ENCODE results near the gene C2orf76.

The C2orf76 gene

DNA sequence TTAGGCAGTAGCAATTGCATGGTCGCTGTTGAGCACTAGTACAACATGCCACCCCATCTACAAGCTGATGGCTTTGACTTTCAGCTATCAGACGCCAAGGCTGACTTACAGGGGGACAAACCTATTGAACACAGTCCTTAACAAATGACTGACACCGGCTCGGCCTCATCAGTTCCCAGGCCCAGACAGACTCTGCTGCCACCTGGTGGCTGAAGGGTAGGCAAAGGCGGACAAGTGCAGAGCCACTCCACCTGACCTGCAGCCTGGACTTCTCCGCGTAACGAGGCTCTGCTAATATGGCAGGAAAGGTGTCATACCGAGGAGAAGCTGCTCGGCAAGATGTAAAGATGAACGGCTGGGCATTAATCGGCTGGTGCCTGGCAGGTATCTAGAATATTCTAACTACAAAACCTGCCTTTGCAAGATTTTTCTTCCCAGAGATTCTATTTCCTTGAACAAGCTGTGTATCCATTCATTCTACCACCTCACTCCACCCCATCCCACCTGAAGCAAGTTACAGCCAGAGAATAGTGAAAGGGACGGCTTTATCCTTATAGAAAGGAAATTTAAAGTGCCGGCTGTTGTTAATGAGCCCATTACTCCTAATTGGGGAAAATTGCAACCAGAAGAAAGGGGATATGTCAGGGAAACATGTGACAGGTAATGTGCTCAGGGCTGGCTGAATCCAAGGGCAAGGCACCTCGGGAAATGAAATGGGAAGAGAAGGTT is 75.6 kb downstream of the C2orf76 start:
- DNase-seq (ENCODE audit: low read depth): peak; percentile 24
- TF ChIP-seq, protein P1, sequence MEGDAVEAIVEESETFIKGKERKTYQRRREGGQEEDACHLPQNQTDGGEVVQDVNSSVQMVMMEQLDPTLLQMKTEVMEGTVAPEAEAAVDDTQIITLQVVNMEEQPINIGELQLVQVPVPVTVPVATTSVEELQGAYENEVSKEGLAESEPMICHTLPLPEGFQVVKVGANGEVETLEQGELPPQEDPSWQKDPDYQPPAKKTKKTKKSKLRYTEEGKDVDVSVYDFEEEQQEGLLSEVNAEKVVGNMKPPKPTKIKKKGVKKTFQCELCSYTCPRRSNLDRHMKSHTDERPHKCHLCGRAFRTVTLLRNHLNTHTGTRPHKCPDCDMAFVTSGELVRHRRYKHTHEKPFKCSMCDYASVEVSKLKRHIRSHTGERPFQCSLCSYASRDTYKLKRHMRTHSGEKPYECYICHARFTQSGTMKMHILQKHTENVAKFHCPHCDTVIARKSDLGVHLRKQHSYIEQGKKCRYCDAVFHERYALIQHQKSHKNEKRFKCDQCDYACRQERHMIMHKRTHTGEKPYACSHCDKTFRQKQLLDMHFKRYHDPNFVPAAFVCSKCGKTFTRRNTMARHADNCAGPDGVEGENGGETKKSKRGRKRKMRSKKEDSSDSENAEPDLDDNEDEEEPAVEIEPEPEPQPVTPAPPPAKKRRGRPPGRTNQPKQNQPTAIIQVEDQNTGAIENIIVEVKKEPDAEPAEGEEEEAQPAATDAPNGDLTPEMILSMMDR (conservative IDR thresholded peaks at IDR 0.05; ENCODE audit: low read depth, low read length): peak; percentile 99
- H3K4me3 ChIP-seq (ENCODE audit: low read length): no peak overlapping the region

DNA sequence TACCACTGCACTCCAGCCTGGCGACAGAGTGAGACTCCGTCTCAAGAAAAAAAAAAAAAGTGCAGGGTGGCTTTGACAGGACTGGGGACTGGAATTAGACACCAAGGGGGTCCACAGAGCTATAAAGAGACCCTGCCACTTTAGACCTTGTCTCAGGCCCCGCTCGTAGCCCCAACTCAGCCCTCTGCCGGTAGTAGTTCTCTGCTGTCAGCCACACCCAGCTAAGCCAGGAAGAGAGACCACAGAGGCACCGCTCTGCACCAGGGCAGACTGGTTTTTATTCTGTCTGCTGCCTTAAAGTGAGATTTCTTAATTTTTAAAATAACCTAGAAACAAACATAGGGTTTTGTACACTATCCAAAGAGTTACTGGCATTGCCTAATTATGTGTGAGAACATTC is 77.0 kb downstream of the C2orf76 start:
- no peak for DNase-seq (ENCODE audit: low read depth)
- no peak overlapping the region for H3K4me3 ChIP-seq (ENCODE audit: low read length)
- TF ChIP-seq, protein P1 (conservative IDR thresholded peaks at IDR 0.05; ENCODE audit: low read depth, low read length): no peak

DNA sequence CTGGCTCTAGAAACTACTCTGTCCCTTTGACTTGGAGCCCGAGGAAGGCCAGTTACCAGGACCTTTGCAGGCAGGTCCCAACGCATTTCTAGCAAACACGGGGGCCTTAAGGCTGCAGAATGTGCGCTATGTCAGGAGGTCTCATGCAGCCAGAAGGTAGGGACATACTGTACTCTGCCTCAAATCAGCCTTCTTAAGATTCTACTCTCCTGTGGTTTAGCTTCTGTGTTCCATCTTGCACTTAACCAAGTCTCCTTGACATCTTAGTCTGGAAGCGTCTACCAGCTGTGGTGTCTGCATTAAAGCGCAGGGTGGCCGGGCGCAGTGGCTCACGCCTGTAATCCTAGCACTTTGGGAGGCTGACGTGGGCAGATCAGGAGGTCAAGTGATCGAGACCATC is 77.5 kb downstream of the C2orf76 start:
- TF ChIP-seq, protein P1 (conservative IDR thresholded peaks at IDR 0.05; ENCODE audit: low read depth, low read length): no peak
- DNase-seq (ENCODE audit: low read depth): no peak

DNA sequence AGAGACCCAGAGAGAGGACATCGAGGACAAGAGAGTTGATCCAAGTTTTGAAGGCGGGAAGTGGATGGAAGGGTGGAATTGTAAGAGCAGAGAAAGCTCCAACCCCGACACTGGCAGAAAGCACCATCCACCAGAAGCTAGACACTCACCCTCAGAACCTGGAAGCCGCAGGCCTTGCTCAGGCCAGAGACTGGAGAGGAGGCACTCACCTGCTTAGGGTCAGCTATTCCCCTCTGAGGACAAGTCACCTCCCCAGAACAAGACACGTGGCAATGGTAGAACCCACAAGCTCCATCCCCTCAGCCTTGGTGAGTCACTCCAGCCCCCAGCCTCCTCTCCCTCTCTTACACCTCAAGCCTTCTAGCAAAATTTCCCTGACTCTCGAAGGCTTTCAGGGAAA is 78.1 kb downstream of the C2orf76 start:
- TF ChIP-seq, protein P1 (conservative IDR thresholded peaks at IDR 0.05; ENCODE audit: low read depth, low read length): no peak
- H3K4me3 ChIP-seq (ENCODE audit: low read length): no peak overlapping the region
- no peak for DNase-seq (ENCODE audit: low read depth)

More for the DNA sequence above, 77.5 kb downstream of the C2orf76 start:
- no peak overlapping the region for H3K4me3 ChIP-seq (ENCODE audit: low read length)

DNA sequence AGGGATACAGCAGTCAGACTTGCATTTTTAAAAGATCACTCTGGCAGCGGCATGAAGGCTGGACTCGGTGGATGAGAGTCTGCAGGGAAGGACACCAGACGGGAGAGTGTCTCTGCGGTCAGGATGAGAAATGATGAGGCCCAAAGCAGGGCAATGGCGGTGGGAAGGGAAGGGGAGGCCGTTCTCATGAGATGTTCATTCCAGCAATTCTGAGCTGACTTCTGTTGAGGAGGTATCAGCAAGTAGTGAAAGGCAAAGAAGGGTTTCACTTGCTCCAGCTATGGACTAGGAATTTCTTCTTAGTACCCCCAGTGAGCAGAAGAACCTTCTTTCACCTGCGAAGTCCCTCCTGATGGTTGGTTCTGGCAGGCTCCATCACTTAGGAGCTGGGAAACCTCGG is 80.0 kb downstream of the C2orf76 start:
- DNase-seq (ENCODE audit: low read depth): no peak
- H3K4me3 ChIP-seq (ENCODE audit: low read length): no peak overlapping the region
- TF ChIP-seq, protein P1 (conservative IDR thresholded peaks at IDR 0.05; ENCODE audit: low read depth, low read length): no peak

DNA sequence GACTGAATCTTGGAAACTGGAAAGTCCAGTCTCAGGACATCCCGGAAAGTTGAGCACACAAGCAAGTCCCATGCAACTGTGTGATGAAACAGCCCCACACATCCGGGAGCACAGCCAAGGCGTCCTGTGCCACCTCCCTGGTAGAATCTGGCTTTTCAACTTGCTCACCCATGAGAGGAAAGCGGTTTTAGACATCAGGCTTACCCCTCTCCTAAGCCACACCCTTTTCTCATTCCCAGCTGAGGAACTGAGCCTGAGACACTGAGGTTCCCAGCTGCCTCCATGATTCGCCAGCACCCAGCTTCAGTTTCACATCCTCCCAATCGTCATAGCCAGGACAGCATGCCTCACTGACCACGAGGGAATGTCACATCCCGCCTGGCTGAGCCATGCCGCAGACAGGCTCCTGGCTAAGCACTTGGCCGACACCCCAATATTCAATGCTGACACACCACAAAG is 82.7 kb downstream of the C2orf76 start:
- TF ChIP-seq, protein P1 (conservative IDR thresholded peaks at IDR 0.05; ENCODE audit: low read depth, low read length): no peak
- DNase-seq (ENCODE audit: low read depth): peak; percentile 58
- no peak overlapping the region for H3K4me3 ChIP-seq (ENCODE audit: low read length)

DNA sequence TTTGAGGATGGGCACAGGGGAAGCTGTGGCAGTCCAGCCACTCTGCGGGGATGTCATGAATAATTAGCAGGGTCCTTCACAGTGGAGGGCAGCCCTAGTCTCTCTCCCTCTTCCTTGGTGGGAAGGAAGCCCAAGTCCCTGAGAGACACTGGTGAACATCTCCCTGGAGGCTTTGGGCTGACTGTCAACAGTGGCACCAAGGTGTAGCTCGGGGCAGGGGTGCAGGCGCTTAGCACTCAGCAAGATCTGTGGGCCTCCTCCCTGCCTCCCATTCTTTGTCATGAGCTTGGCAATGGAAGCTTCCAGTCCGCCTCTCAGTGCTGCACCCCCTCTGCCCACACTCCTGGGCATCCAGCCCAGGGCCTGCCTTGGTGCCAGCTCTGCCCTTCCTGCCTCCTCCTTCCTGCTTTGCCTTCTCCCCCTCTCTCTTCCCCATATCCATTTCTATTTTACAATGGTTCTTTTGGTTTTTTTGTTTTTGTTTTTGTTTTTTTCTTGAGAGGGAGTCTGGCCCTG is 83.6 kb downstream of the C2orf76 start:
- H3K4me3 ChIP-seq (ENCODE audit: low read length): no peak overlapping the region
- TF ChIP-seq, protein P1 (conservative IDR thresholded peaks at IDR 0.05; ENCODE audit: low read depth, low read length): no peak
- no peak for DNase-seq (ENCODE audit: low read depth)
